Measurements from ENCODE around the gene THSD7A.

Gene THSD7A

DNA sequence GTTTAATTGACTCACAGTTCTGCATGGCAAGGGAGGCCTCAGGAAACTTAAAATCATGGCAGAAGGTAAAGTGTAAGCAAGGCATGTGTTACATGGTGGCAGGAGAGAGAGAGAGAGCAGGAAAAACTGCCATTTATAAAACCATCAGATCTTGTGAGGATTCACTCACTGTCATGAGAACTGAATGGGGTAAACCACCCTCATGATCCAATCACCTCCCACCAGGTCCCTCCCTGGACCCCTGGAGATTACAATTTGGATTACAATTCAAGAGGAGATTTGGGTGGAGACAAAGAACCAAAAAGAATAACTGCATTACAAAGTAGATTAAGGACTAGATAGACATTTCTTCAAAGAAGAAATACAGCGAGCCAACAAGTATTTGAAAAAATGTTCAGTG is 324.1 kb downstream of the THSD7A start:
- no peak for DNase-seq (ENCODE audit: low spot score)
- TF ChIP-seq, protein P1, sequence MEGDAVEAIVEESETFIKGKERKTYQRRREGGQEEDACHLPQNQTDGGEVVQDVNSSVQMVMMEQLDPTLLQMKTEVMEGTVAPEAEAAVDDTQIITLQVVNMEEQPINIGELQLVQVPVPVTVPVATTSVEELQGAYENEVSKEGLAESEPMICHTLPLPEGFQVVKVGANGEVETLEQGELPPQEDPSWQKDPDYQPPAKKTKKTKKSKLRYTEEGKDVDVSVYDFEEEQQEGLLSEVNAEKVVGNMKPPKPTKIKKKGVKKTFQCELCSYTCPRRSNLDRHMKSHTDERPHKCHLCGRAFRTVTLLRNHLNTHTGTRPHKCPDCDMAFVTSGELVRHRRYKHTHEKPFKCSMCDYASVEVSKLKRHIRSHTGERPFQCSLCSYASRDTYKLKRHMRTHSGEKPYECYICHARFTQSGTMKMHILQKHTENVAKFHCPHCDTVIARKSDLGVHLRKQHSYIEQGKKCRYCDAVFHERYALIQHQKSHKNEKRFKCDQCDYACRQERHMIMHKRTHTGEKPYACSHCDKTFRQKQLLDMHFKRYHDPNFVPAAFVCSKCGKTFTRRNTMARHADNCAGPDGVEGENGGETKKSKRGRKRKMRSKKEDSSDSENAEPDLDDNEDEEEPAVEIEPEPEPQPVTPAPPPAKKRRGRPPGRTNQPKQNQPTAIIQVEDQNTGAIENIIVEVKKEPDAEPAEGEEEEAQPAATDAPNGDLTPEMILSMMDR (IDR thresholded peaks at IDR 0.05; ENCODE audit: extremely low read depth, missing control alignments), result no peak

DNA sequence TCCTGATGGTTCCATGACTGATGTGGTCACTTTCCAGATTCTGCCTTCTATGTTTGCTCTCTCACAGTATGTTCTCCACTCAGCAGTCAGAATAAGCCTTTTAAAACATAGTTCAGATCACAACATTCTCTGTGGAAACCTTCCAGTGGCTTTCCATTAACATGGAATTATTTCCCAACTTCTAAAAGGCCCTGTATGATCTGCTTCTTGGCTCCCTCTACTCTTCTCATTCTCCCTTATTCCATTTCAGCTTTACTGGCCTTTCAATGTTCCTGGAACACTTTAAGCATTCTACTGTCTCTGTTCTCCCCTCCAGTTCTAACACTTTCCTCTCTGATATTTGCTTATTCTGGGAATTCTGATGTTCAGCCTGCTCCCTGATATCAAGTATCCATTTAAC is 325.6 kb downstream of the THSD7A start:
- TF ChIP-seq, protein P1 (IDR thresholded peaks at IDR 0.05; ENCODE audit: extremely low read depth, missing control alignments), result no peak

GRCh38 chr7:11505471-11505985 is 326.5 kb downstream of the THSD7A start:
- TF ChIP-seq, protein P1 (IDR thresholded peaks at IDR 0.05; ENCODE audit: extremely low read depth, missing control alignments), result no peak
- DNase-seq (ENCODE audit: low spot score), result no peak

More for the DNA sequence above, 325.6 kb downstream of the THSD7A start:
- no peak for DNase-seq (ENCODE audit: low spot score)

DNA sequence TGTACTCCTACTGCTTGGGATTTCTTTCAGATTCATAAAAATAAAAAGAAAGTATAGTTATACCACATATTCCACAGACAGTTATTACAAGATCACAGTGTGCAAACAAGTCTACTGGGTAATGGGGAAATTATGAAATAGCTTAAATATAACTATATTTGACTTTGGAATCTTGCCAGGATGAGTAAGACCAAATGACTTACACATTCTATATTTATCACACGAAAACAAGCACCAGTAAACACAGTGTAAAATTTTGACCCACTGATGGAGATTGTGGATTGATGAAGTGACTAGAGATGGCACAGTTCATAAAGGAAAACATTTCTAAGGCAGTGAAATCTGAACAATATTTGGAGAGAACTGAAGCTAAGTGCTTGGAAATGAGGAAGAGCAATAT is 339.7 kb downstream of the THSD7A start:
- TF ChIP-seq, protein P1 (IDR thresholded peaks at IDR 0.05; ENCODE audit: extremely low read depth, missing control alignments), result no peak
- DNase-seq (ENCODE audit: low spot score), result no peak

DNA sequence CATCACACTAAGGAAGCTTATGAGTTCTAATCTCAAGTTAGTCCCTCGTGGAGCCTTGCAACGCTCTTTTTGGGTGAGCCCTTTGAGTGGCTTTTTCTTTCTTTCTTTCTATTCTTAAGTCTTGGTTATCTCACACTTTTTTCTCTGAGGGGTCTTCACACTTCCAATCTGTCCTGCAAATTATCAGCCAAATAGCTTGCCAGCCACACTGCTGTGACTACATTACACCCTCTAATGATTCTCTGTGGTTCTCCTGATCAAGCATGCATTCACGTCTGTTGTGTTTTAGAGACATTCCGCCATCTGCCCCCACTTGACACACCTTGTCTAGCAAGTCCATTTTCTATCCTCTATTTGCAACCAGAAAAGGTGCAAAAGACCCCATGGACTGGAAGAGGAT is 340.2 kb downstream of the THSD7A start:
- DNase-seq (ENCODE audit: low spot score), result no peak
- TF ChIP-seq, protein P1 (IDR thresholded peaks at IDR 0.05; ENCODE audit: extremely low read depth, missing control alignments), result no peak

DNA sequence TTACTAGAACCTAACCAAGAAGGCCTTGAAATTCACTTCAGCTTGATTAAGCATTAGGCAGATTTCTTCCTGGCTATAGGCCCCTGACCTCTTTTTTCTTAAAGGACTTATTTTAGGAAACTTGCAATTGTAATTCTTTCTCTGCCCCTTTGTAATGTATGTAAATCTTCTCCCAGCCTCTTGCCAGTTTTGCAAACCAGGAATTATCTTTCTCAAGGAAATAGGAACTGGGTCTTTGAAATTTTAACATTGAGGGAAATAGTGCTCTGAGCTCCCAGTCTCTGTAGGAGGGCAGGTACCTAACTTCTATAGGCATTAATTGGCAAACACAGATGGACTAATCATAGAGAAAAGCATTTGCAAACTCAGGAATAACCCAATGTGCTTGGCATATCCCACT is 342.7 kb downstream of the THSD7A start:
- TF ChIP-seq, protein P1 (IDR thresholded peaks at IDR 0.05; ENCODE audit: extremely low read depth, missing control alignments), result no peak
- DNase-seq (ENCODE audit: low spot score), result no peak

- no peak for DNase-seq (ENCODE audit: low spot score)
- TF ChIP-seq, protein P1 (IDR thresholded peaks at IDR 0.05; ENCODE audit: extremely low read depth, missing control alignments), result no peak
Observed at GRCh38 chr7:11486271-11486670, 345.7 kb downstream of the THSD7A start.

Data from GM20000 (cell line).